ENCODE measurements around the gene TROAP.
"Not testable (repeated sequence)": the region's sequence is repeated elsewhere in the genome, so short reads cannot be mapped to it uniquely, and the experiment has no call there.

Gene TROAP

DNA sequence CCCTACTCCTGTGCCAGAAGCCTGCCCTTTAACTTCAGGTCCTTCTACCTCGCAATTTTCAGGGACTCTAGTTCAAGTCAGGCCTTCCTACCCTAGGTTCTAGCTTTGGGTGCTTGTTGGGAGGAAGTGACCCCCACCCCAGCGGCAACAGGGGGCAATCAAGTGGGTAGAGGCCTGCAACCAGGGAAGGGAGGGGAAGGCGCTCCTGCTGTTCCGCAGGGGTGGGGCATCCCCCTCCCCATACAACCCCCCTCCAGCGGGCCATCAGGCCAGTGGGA is 28.3 kb upstream of the TROAP start:
- DNase-seq = no peak

DNA sequence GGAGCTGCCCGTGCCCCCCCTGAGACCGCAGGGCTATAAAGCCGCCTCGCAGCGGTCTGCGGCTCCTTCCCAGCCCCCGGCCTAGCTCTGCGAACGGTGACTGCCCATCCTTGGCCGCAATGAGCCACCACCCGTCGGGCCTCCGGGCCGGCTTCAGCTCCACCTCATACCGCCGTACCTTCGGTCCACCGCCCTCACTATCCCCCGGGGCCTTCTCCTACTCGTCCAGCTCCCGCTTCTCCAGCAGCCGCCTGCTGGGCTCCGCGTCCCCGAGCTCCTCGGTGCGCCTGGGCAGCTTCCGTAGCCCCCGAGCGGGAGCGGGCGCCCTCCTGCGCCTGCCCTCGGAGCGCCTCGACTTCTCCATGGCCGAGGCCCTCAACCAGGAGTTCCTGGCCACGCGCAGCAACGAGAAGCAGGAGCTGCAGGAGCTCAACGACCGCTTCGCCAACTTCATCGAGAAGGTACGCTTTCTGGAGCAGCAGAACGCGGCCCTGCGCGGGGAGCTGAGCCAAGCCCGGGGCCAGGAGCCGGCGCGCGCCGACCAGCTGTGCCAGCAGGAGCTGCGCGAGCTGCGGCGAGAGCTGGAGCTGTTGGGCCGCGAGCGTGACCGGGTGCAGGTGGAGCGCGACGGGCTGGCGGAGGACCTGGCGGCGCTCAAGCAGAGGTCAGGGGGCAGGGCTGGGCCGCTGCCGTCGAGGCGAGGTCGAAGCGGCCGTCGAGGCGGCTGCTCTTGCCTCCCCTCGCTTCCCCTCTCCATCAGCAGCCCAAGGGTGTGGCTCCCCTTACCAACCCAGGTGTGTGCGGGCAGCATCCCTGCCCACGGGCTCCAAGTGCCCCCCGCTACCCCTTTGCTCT is 27.7 kb upstream of the TROAP start, which contains the start of gene PRPH:
PRPH (plus strand) TSS at position 66 of the 855 bp plus-strand sequence; CDS start at position 120, 54 bp downstream.
- no peak for DNase-seq

DNA sequence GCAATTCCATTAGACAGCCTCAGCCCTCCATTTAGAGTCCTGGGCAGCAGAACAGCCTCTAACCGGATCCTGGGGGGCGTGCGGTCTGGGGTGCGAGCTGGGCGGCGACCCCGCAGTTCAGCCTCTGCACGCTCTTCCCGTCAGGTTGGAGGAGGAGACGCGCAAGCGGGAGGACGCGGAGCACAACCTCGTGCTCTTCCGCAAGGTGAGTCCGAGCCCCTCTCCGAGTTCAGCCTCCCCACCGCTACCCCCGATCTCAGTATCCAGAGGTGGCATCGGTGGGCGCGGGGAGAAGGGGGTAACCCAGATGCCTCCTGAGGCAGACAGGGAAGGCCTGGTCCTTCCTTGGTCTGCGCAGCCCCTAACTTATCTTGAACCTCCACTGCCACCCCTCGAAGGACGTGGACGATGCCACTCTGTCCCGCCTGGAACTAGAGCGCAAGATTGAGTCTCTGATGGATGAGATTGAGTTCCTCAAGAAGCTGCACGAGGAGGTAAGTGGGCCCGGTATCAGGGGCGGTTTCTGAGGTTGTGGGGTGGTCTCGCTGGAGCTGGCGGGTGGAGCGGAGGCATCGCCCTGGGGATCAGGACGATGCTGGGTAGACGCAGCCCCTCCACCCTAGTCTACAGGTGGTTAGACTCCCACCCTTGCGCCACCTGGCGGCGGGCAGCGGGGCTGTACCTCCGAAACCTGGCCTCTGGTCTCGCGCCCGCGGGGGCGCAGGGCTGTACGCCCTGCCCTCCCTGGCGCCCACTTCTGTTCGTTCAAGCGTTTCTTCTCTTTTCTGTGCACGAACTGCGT is 26.8 kb upstream of the TROAP start:
- DNase-seq = peak; percentile 71

DNA sequence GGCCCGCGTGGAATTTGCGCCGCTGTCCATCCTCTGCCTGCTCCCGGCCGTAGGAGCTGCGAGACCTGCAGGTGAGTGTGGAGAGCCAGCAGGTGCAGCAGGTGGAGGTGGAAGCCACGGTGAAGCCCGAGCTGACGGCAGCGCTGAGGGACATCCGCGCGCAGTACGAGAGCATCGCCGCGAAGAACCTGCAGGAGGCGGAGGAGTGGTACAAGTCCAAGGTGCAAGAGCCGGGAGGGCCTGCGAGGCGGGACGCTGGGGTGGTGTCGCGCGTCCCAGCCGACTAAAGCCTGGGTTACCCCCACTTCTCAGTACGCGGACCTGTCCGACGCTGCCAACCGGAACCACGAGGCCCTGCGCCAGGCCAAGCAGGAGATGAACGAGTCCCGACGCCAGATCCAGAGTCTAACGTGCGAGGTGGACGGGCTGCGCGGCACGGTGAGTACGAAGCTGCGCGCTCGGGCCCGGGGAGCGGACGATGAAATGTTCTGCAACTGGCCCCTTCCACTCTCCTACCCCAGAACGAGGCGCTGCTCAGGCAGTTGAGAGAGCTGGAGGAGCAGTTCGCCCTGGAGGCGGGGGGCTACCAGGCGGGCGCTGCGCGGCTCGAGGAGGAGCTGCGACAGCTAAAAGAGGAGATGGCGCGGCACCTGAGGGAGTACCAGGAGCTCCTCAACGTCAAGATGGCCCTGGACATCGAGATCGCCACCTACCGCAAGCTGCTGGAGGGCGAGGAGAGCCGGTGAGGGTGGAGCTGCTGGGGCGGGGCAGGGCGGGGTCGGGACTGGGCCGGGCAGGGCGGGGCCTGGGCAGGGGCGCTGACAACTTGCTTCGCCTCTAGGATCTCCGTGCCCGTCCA is 26.0 kb upstream of the TROAP start:
- peak; percentile 35 for DNase-seq

DNA sequence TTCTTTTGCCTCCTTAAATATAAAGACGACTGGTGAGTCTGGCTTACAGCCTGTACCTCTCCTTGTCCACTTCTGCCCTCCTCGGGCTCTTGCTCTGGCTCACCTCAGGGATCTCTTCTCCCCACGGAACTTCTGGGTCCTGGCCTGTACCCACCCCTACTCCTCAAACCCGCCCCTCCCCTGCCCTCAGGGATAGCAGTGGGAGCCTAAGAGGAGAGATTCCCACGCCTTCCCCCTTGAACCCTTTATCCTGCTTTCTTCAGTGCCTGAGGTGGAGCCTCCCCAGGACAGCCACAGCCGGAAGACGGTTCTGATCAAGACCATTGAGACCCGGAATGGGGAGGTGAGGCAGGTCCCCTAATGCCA is 25.4 kb upstream of the TROAP start:
- no peak for DNase-seq

DNA sequence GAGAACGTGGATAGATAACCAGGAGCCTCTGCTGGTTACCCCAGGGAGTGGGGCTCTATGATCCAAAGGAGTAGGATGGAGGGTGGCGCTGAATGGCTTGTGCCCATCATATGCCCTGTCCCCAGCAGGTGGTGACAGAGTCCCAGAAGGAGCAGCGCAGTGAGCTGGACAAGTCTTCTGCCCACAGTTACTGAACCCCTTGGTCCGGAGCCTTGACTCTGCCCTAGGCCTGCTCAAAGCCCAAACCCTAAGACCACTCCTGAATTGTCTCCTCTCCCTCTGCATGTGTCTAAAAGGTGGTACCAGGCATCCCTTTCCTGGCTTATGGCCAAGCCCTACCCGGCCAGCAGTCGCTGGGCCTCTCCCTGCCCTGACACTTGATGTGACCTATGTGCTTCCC is 24.9 kb upstream of the TROAP start:
- no peak for DNase-seq

DNA sequence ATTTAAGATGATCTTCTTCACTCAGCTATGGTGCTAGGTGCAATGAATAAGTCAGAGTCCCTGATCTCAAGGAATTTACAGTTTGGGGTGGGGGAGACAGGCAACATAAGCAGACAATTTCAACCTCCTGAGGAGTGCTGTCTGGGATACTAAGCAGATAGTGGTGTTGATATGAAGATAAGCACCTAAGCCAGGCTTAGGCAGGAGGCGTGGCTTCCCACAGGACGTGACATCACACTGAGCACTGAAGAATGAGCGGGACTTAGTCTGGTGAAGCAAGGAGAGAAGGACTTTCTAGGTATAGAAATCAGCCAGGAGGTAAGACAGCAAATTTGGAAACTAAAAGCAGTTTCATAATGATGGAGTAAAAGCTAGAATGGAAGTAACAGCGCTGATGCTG is 21.3 kb upstream of the TROAP start:
- no peak for DNase-seq

DNA sequence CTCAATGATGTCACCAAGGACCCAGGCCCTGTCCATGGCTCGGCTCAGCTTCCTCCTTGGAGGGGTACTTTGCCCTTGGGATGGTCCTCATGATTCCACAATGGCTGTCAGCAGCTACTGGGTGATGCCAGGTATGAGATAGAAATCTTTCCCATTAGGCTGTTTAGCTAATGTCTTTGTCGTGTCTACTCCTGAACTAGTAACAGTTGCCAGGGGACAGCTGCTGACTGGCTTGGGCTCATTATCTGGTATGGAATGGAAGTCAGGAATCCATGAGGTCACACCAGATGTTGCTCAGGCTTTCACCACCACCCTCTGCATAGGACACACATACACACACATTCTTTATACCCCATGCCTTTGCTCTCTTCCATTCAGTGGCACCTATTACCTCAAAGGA is 18.9 kb upstream of the TROAP start:
- no peak for DNase-seq

DNA sequence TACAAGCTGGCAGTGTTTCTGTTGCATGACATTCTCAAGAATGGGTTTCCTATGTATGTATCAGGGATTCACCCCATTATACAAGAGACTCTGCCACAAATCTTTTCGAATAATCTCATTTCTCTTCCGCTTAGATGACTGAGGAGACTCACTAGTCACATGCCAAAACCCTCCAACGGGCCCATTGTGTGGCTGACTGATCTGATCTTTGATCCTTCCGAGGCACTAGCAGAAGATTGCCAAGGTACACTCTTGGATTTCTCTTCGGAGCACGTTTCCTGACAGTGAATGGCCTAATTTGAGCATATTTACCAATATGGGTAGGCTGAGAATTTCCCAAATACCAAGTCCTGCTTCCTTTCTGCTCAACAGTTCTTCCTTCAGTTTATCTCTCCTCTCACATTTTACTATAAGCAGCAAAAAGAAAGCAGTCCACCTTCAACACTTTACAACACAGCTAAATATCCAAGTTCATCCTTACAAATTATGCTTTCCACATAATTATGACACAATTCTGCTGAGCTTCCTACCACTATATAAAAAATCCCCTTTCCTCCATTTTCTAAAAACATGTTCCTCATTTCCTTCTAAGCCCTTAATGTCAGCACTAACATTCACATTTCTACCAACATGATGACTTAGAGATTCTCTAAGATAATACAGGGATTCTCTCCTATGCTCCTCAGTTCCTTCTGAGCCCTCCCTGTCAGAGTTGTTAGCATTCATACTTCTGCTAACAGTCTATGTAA is 17.1 kb upstream of the TROAP start:
- DNase-seq = no peak

DNA sequence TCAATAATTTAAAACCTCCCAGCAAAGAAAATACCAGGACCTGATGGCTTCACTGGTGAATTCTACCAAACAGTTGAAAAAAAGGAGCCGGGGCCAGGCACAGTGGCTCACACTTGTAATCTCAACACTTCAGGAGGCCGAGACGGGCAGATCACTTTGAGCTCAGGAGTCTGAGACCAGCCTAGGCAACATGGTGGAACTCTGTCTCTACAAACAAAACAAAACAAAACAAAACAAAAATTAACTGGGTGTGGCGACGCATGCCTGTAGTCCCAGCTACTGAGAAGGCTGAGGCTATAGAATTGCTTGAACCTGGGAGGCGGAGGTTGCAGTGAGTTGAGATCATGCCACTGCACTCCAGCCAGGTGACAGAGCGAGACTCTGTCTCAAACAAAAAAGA is 13.7 kb upstream of the TROAP start:
- no peak for DNase-seq

DNA sequence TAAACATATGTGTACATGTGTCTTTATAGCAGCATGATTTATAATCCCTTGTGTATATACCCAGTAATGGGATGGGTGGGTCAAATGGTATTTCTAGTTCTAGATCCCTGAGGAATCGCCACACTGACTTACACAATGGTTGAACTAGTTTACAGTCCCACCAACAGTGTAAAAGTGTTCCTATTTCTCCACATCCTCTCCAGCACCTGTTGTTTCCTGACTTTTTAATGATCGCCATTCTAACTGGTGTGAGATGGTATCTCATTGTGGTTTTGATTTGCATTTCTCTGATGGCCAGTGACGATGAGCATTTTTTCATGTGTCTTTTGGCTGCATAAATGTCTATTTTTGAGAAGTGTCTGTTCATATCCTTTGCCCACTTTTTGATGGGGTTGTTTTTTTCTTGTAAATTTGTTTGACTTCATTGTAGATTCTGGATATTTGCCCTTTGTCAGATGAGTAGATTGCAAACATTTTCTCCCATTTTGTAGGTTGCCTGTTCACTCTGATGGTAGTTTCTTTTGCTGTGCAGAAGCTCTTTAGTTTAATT is 12.5 kb upstream of the TROAP start:
- DNase-seq = not testable (repeated sequence)

DNA sequence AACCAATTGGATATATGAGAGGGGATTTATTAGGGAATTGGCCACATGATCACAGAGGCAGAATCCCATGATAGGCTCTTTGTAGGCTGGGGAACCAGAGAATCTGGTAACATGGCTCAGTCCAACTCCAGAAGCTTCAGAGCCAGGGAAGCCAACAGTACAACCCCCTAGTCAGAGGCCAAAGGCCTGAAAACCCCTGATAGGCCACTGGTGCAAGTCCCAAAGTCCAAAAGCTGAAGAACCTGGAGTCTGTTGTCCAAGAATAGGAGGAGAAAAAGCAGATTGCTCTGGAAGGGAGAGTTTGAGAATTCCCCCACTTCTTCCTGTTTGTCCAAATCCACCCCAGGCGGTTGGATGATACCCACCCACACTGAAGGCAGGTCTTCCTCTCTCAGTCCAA is 8.2 kb upstream of the TROAP start:
- no peak for DNase-seq

DNA sequence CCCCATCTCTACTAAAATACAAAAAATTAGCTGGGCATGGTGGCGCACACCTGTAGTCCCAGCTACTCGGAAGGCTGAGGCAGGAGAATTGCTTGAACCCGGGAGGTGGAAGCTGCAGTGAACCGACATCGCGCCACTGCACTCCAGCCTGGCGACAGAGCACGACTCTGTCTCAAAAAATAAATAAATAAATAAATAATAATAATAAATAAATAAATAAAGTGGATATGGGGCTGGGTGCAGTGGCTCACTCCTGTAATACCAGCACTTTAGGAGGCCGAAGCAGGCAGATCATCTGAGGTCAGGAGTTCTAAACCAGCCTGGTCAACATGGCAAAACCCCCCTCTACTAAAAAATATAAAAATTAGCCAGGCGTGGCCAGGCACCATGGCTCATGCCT is 5.9 kb upstream of the TROAP start:
- DNase-seq = not testable (repeated sequence)

DNA sequence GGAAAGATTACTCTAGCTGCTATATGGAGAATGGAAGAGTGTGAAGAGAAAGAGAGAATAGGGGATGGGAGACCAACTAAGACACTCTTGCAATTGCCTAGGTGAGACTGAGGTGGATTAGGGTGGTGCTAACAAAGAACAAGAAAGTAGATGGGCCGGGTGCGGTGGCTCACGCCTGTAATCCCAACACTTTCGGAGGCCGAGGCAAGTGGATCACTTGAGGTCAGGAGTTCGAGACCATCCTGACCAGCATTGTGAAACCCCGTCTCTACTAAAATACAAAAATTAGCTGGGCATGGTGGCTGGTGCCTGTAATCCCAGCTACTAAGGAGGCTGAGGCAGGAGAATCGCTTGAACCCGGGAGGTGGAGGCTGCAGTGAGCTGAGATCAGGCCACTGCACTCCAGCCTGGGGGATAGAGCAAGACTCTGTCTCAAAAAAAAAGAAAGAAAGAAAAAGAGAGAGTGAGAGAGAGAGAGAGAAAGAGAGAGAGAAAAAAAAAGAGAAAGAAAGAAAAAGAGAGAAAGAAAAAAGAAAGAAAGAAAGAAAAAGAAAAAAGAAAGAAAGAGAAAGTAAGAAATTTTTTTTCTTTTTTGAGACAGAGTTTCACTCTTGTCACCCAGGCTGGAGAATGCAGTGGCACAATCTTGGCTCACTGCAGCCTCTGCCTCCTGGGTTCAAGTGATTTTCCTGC is 2.5 kb upstream of the TROAP start:
- DNase-seq = not testable (repeated sequence)

DNA sequence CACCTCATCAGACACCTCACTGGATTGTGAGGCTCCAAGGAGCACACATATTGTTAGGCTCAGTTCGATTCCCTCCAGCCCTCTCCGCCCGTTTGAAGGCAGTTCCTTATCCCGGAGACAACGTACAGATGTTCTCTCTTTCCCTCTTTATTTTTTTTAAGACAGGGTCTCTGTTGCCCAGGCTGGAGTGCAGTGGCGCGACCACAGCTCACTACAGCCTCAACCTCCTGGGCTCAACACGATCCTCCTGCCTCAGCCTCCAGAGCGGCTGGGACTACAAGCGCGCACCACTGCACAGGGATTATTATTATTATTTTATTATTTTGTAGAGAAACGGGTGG is 718 bp upstream of the TROAP start:
- no peak for DNase-seq

DNA sequence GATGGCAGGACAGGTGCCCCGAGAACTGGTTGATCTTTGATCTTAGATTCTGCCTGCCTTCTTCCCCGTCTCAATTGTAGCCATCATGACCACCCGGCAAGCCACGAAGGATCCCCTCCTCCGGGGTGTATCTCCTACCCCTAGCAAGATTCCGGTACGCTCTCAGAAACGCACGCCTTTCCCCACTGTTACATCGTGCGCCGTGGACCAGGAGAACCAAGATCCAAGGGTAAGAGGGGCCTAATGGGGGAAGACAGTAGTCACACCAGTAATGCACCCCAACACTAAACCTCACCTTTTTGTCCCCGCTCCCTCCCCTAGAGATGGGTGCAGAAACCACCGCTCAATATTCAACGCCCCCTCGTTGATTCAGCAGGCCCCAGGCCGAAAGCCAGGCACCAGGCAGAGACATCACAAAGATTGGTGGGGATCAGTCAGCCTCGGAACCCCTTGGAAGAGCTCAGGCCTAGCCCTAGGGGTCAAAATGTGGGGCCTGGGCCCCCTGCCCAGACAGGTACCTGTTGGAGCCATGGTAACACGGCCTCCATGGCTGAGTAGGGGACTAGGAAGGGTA is 556 bp downstream of the TROAP start:
- DNase-seq = no peak

DNA sequence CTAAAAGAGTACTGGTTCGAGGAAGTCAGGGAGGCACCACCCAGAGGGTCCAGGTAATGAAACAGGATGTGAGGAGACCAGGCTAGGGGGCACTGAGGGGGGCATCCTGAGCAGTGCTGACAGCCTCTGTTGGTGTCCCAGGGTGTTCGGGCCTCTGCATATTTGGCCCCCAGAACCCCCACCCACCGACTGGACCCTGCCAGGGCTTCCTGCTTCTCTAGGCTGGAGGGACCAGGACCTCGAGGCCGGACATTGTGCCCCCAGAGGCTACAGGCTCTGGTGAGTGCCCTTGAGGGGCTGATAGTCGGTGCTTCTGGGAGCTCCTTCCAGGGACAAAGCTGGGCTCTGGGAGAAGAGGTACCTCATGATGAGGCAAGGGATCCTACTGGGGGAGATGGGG is 2.6 kb downstream of the TROAP start:
- no peak for DNase-seq

DNA sequence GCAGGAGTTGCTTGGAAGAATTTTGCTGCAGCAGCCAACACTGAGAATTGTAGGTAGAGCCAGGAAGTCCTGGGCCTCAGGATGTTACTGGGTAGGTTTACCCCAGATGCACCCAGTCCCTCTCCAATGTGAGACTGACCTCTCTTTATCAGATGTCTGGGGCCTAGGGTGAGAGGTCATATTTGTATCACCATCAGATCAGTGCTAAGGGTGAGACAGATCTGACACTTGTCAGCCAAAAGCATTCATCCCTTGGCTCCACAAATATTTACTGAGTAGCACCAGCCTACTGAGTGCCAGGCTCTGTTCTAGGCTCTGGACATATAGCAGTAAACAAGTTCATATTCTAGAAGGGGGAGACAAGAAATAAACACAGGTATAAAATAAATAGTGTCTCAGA is 4.3 kb downstream of the TROAP start:
- no peak for DNase-seq

DNA sequence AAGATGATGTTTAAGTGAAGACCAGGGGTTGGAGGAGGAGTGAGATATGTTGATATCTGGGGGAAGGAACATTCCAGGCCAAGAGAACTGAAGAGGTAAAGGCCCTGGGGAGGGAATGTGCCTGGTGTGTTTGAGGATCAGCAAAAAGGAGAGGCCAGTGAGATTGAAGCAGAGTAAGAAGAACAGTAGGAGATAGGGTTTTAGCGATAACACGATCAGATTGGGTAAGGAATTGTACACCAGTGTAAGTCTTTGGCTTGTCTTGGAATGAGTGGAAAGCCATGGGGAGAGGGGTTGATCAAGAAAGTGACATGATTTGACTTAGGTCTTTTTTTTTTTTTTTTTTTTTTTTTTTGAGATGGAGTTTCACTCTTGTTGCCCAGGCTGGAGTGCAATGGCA is 4.8 kb downstream of the TROAP start:
- DNase-seq = no peak

DNA sequence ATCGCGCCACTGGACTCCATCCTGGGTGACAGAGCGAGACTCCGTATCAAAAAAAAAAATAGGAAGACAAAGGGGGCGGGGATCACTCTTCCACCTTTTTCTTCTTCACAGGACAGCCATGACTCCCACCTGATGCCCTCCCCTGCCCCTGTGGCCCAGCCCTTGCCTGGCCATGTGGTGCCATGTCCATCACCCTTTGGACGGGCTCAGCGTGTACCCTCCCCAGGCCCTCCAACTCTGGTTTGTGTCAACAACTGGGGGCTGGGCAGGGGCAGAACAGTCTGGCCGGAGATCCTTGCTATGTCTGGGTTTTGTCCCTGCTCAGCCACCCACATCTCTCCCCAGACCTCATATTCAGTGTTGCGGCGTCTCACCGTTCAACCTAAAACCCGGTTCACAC is 5.8 kb downstream of the TROAP start:
- DNase-seq = no peak

DNA sequence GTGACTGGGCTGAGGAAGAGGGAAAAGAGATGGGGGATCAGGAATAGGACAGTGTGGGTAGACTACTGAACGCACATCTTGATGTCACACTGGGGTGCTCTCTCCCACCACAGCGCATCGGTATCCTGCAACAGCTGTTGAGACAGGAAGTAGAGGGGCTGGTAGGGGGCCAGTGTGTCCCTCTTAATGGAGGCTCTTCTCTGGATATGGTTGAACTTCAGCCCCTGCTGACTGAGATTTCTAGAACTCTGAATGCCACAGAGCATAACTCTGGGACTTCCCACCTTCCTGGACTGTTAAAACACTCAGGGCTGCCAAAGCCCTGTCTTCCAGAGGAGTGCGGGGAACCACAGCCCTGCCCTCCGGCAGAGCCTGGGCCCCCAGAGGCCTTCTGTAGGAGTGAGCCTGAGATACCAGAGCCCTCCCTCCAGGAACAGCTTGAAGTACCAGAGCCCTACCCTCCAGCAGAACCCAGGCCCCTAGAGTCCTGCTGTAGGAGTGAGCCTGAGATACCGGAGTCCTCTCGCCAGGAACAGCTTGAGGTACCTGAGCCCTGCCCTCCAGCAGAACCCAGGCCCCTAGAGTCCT is 7.1 kb downstream of the TROAP start:
- no peak for DNase-seq
